Measurements from ENCODE around the gene ARFGAP3.
"Not testable (repeated sequence)": the region's sequence is repeated elsewhere in the genome, so short reads cannot be mapped to it uniquely, and the experiment has no call there.

The ARFGAP3 gene

DNA sequence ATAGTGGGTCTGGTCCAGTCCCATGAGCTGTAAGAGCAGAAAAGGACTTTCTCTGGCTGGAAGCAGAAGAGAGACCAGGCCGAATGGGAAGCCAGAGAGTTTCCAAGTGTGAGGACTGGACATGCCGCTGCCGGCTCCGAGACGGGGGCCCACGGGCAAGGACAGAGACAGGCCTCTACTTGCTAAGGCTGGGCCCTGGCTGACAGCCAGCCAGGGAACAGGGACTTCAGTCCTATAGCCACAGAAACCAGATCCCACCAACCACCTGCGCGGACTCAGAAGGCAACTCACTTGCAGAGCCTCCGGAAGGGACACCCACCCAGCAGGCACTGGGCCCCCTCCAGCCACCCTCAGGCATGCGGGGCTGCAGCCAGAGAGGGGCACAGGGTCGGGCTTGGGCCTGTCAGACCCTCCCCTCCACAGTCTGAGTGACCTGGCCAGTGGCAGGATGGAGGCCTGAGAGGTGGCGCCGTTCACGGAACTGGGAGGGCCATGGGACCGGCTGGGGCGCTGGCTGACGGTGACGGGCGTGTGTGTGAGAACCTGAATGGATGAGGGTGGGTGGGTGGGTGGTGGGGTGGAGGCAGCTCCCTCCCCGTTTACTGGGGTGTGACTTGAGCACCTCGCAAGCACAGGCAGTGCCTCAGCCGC, 88.6 kb downstream of the ARFGAP3 start:
- DNase-seq (ENCODE audit: low read depth) = no peak

DNA sequence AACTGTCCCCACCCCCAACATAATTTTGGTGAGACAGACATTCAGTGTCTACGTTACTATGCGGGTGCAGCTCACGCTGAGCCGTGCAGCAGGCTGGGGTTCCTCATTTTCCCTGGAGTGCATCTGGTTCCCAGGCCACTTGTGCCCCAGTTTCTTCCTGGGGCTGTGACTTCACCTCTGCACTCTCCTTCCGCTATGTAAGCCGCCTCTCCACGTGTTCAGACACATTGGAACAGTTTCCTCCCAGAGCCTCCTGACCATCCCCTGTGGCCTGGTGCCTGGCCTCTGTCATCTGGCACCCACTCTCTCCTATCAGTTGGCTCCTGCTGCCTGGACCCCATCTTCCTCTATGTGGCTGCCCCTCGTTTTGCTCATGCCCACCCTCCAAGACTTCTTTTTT, 90.2 kb downstream of the ARFGAP3 start:
- DNase-seq (ENCODE audit: low read depth) = no peak

DNA sequence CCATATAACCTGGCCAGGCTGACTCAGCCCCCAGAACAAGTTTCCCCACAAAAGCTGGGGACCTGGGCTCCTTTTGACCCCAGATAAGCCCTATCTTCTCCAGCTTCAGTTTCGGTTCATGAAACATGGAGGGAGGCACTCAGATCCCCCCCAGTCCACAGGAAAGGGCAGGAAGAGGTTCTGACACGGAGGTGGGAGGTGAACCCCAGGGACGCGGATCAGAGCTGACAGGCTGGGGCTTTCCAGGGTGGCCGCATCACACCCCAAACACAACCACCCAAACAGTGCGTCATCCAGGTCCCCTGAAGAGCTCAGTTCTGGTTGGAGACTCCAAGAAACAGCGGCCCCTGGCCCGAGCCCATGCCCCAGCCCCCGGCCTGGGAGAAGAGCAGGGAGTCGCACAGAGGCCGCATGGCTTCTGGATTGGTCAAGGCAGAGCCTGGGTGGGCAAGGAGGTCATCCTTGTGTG, 92.1 kb downstream of the ARFGAP3 start:
- no peak for DNase-seq (ENCODE audit: low read depth)

DNA sequence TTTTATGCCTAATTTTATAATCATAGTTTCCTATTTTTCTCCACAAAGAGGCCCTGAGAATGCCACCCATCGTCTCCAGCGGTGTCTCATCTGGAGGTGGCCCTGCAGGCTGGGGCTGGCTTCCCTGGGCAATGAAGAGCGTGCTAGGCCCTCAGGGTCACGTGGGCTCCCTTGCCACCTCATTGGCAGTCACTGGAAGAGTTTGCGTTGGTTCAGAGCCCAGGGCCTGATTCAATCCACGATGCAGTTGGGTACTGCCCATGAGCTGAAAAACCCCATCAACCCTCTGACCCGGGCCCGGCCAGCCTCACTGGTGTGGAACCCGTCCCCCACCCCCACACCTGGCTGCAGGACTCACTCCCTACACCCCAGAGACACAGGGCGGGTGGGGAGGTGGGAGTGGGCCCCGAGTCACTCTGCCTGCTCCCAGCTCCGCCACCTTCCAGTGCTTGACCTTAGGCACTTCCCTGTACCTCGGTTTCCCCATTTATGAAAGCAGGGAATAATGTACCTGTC, 93.0 kb downstream of the ARFGAP3 start:
- DNase-seq (ENCODE audit: low read depth) = no peak

DNA sequence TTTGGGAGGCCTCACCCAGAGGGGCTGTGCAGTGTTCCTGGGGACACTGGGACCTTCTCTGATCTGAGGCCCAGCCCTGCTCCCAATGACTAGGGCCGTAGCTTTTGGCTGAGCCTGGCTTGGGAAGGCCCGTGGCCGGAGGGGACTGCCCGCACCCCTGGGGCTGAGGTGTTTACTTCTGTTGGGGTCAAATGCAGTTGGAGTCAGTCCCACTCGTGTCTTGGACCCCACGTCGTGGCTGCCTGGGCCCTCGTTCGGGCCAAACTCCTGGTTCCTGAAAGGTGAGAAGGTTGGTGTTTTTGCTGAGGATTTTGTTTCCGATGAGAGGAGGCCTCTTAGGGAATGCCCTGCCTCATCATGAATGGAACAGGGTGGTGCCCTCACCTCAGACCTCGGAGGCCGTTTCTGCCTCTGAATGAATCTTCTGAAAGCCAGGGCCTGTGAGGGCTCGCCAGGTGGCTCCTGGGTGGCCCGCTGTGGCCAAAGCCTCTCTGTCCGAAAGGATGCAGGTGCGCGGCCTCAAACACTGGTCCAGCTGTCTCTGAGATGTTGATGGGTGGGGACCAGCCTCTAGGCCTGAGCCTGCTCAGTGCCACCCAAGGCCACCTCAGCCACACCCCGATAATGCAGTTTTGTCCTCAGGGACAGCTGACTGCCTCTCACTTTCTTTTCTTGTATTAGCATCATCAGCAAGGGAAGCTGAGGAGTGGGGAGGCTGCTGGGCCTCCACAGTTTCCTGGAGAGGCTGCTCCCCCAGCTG, 96.1 kb downstream of the ARFGAP3 start:
- DNase-seq (ENCODE audit: low read depth) = no peak

DNA sequence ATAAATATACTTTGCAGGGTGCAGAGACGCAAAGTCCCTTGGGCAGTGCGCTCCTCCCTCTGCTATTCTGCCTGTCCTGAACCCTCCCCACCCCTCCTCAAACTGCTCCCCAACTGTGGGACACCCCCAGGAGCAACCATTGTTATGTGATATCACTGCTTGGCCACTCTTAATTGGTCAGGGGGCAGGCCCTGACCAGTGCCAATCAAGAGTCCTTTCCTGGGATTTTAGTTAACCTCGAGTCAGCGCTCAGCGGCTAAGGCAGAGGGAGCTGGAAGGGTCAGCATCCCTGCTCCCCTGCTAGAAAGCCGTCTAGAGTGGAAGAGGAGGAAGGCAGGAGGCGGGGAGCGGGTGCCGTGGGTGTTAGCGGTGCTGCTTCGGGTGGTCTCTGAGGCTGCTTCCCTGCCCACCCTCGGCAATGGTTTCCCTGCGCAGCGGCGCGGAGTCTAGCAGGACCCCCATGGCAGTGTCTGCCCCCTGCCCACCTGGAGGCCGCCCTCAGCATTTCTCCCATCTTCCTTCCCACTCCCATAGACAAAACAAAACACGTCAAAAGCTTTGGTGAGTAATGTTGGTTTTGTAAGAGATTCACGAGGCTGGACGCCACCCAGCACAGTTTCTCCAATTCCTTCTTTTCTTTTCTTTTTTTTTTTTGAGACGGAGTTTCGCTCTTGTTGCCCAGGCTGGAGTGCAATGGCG, 98.0 kb downstream of the ARFGAP3 start:
- no peak for DNase-seq (ENCODE audit: low read depth)

DNA sequence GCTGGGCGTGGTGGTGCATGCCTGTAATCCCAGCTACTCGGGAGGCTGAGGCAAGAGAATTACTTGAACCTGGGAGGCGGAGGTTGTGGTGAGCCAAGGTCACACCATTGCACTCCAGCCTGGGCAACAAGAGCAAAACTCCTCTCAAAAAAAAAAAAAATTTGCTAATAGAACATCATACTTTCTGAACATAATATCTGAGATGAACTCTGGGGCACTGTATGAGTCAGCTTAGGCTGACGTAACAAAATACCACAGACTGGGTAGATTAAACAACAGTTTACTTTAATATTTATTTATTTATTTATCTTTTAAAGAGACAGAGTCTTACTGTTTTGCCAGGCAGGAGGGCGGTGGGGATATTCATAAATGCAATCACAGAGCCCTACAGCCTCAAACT, 101.5 kb downstream of the ARFGAP3 start:
- DNase-seq (ENCODE audit: low read depth) = not testable (repeated sequence)

DNA sequence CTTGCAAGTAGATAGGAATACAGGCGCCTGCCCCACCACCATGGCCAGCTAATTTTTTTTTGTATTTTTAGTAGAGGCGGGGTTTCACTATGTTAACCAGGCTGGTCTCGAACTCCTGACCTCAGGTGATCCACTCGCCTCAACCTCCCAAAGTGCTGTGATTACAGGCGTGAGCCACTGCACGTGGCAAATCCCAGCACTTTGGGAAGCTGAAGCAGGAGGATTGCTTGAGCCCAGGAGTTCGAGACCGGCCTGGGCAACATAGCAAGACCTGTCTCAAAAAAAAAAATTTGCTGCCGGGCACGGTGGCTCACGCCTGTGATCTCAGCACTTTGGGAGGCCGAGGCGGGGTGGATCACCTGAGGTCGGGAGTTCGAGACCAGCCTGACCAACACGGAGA, 102.0 kb downstream of the ARFGAP3 start:
- not testable (repeated sequence) for DNase-seq (ENCODE audit: low read depth)

DNA sequence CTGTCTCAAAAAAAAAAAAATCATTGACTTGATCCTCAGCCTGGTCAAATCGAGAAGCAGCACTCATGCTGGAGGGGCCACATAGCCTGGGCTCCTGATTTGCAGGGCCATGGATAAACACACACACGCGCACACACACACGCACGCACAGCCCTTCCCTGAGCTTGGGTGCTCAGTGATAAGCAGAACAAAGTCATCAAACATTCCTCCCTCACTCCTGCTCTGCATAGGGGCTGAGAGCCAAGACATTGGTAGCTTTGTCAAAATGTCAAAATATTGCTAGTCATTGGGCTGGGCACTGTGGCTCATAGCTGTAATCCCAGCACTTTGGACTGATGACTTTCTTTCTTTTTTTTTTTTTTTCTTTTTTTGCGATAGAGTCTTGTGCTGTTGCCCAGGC, 102.4 kb downstream of the ARFGAP3 start:
- no peak for DNase-seq (ENCODE audit: low read depth)

DNA sequence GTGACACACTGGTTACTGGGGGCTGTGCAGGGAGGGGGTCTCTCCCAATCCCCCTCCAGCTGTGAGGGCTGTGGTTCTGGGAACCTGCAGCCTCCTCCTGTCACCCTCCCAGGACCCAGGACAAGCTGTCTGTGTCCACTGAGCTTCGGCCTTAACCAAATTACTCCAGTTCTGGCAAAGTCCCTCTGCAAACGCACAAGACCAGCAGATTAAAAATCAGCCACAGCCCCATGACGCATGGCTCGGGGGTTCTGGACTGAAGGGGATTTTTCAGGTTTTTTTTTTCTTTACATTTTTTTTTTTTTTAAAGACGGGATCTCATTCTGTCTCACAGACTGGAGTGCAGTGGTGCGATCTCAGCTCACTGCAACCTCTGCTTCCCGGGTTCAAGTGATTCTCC, 104.2 kb downstream of the ARFGAP3 start:
- no peak for DNase-seq (ENCODE audit: low read depth)

DNA sequence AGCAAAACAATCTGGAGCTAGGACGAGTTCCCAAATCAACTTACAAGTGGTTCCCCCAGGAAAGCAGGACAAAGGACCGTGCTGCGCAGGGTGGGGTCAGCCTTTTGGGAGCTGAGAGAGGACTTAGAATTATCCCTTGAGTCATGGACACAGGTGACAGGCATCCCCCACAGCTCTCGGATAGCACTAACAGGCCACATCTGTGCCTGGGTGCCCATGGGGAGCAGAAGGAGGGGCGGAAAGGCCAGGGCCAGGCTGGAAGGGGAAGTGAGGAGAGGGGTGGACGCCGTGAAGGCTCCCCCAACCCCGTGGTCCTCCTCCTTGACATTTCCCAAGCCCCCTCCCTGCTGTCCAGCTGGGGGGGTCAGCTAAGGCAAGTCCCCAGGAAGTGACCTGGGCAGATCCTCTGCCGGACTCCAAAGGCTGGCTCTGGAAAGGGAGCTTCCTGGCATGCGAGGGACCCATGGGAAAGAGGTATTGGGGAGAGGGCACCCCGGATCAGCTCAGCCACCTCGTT, 104.8 kb downstream of the ARFGAP3 start:
- DNase-seq (ENCODE audit: low read depth) = no peak

DNA sequence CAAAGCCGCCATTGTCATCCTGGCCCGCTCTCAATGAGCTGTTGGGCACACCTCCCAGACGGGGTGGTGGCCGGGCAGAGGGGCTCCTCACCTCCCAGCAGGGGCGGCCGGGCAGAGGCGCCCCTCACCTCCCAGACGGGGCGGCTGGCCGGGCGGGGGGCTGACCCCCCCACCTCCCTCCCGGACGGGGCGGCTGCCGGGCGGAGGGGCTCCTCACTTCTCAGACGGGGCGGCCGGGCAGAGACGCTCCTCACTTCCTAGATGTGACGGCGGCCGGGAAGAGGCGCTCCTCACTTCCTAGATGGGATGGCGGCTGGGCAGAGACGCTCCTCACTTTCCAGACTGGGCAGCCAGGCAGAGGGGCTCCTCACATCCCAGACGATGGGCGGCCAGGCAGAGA, 106.7 kb downstream of the ARFGAP3 start:
- DNase-seq (ENCODE audit: low read depth) = not testable (repeated sequence)

DNA sequence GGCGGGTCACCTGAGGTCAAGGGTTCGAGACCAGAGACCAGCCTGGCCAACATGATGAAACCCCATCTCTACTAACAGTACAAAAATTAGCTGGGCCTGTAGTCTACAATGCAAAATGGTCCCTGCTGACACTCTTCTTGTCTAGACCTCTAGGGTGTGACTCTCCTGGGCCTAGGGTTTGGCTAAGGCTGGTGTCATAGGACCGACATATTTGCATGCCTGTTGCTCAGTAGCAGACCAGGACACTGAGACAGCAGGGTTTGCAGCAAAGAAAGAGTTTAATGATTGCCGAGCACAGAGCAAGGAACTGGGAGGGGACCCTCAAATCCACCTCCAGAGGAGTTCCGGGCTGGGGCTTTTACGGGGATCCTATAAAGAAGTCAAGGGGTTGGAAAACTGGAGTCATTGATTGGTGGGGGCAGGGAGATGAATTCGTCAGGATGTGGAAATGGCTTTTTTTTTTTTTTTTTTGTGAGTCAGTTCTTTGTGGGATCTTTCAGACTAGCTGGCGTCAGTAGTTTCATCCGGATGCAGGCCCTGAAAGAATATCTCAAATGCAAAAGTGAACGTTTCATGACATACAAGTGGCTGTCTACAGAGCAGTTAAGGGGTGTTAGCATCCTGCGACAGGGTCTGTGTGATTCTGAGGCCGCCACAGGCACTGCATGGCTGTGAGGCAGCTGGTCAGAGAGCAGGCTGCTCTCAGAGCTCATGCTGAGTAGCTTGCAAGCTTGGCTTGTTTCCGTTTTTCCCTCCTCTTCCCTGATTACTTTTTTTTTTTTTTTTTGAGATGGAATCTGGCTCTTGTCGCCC, 109.2 kb downstream of the ARFGAP3 start:
- DNase-seq (ENCODE audit: low read depth) = no peak

All from activated T-cell treated with anti-CD3 and anti-CD28 coated beads for 48 hours (primary cell).